DOHH2 (cell line): ENCODE results near the gene COA8.

ENCODE experiments used
- CTCF ChIP-seq: fragments of 200-600 bp; sonication (generic); IDR thresholded peaks from one replicate; pipeline ENCODE4 v1.5.1; 2014; ENCODE audit warnings: antibody characterized with exemption, mild to moderate bottlenecking, low read depth, low read length; ENCODE audit not compliant: poor library complexity, severe bottlenecking
- EZH2phosphoT487 ChIP-seq: fragments of 200-600 bp; sonication (generic); IDR thresholded peaks from 2 replicates; pipeline ENCODE4 v1.6.1; 2017; ENCODE audit warnings: borderline replicate concordance, mild to moderate bottlenecking, antibody characterized with exemption, low read length, moderate library complexity, mixed read lengths

GRCh38 chr14:103529383-103530365, 33.1 kb upstream of the COA8 start:
- TF ChIP-seq CTCF (no peak), EZH2phosphoT487 (no peak)
